ENCODE measurements around the gene PPP1R7. TPM values are rescaled to one million over a fixed set of nuclear protein-coding genes. Genes with fewer than 3 reads are reported as not detected.

Gene PPP1R7
- total and polyA plus RNA-seq, 8 donors: 61.6 to 80.0 (median 71.3) TPM

DNA sequence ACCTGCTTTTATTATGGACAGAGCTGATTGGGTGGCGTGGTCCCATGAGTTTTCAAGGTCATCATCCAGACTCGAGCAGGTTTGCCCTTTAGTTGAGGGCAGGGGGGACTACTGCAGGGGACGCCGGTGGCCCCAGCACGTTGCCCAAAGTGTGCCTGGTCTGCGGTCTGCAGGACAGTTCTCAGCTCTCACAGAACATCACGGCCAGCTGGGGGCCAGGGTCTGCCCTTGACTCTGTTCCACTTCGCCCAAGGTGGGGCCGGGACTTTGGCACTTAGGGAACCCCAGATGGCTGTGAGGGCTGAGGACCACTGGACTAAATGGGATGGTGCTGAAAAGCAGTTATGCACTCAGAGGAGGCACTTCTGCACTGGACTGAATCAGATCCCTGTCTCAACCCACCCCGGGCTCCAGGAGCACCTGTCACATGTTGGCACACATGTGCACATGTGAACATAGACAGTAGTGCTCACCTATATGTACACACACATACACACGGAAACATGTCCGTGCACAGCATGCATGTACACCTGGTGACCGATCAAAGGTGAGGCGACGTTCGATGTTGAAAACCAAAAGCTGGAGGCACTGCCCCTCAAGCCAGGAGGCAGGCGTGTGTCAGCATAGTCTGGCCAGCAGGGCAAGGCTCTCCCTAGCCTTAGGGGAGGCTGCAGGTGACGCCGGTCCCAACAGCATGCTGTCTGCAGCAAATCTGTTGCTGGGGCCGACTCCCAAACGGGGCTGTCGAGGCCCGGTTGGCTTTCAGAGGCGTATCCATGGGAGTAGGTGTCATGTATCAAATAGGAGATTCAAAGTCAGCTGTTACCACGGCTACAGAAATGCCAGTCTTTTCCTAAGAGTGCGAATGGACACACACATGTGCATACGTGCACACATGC is 48.4 kb downstream of the PPP1R7 start:
- TF ChIP-seq, protein P1, sequence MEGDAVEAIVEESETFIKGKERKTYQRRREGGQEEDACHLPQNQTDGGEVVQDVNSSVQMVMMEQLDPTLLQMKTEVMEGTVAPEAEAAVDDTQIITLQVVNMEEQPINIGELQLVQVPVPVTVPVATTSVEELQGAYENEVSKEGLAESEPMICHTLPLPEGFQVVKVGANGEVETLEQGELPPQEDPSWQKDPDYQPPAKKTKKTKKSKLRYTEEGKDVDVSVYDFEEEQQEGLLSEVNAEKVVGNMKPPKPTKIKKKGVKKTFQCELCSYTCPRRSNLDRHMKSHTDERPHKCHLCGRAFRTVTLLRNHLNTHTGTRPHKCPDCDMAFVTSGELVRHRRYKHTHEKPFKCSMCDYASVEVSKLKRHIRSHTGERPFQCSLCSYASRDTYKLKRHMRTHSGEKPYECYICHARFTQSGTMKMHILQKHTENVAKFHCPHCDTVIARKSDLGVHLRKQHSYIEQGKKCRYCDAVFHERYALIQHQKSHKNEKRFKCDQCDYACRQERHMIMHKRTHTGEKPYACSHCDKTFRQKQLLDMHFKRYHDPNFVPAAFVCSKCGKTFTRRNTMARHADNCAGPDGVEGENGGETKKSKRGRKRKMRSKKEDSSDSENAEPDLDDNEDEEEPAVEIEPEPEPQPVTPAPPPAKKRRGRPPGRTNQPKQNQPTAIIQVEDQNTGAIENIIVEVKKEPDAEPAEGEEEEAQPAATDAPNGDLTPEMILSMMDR (IDR thresholded peaks at IDR 0.05): no peak
- intact Hi-C loops (cut with DNase I): no loop called here
- ATAC-seq (no peak), DNase-seq (peak in 1 of 4 donors; percentile 65)
- H3K36me3 ChIP-seq: no peaks in the 10 kb centered on the region
- no peaks in the 10 kb centered on the region for H3K27me3 ChIP-seq
- no peak overlapping the region for H3K27ac ChIP-seq
- no peak overlapping the region for H3K4me3 ChIP-seq
- H3K4me1 ChIP-seq: peaks cover 0 to 5% of the 10 kb centered on the region in 2 donors
- no peaks in the 10 kb centered on the region for H3K9me3 ChIP-seq

DNA sequence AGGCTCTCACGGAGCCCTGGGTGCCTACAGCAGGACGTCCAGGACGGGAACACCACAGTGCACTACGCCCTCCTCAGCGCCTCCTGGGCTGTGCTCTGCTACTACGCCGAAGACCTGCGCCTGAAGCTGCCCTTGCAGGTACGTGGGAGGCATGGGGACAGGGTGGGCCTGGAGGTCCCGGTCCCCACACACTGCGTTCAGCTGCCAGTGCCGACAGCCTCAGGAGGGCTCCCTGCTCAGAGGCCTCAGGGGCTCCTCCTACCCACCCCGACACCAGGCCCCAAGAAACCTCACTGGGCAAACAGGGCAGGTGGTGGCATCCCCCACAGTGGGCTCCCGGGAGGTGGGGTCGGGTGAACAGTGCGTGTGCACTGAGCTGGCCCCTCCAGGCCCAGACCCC is 49.0 kb downstream of the PPP1R7 start:
- intact Hi-C loops (cut with DNase I): no loop called here
- DNase-seq (peak in 1 of 4 donors; percentile 63), ATAC-seq (no peak)
- H3K4me3 ChIP-seq: no peak overlapping the region
- peaks cover 0 to 5% of the 10 kb centered on the region in 2 donors for H3K4me1 ChIP-seq
- no peaks in the 10 kb centered on the region for H3K36me3 ChIP-seq
- H3K27me3 ChIP-seq: no peaks in the 10 kb centered on the region
- no peak overlapping the region for H3K27ac ChIP-seq
- H3K9me3 ChIP-seq: no peaks in the 10 kb centered on the region
- TF ChIP-seq, protein P1 (IDR thresholded peaks at IDR 0.05): no peak

DNA sequence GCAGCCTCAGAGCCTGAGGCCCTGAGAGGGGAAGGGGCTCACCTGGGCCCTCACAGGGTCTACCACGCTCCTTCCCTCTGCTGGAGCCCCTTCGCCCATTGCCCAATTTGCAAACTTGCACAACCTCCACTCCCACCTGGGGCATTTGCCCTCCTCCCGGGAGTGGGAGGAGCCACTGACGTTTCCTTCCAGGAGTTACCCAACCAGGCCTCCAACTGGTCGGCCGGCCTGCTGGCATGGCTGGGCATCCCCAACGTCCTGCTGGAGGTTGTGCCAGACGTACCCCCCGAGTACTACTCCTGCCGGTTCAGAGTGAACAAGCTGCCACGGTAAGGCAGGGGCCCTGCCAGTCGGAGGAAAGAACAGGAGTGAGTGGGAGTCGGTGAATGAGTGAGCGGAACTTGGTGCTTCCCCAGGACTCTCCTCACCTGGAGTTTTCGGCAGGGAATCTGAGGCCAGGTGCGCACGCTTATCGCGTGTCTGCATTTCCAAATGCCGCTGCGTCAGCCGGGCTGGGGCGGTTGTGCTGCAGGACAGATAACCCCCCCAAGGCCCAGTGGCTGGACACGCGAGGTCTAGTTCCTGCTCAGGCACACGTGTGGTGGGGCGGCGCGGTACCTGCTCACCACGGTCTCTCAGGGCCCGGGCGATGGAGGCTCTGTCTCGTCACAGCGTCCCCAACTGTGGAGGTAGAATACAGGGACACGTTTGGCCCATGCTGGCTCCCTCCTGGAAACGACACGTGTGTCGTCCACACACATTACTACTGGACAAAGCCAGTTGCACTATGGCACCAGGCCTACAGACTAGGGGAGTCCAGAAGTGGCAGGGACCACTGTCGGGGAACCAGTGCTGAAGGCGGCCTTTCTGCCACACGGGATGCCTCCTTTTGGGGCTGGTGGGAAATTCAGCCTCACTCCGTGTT is 49.9 kb downstream of the PPP1R7 start:
- ATAC-seq (no peak), DNase-seq (peak in 2 of 4 donors; percentile 29 to 72)
- intact Hi-C loops (cut with DNase I): no loop called here
- TF ChIP-seq, protein P1 (IDR thresholded peaks at IDR 0.05): no peak
- Histone ChIP-seq H3K4me3 (no peak overlapping the region), H3K36me3 (no peaks in the 10 kb centered on the region), H3K27me3 (no peaks in the 10 kb centered on the region), H3K4me1 (peaks cover 0 to 5% of the 10 kb centered on the region in 2 donors), H3K9me3 (no peaks in the 10 kb centered on the region), H3K27ac (no peak overlapping the region)

DNA sequence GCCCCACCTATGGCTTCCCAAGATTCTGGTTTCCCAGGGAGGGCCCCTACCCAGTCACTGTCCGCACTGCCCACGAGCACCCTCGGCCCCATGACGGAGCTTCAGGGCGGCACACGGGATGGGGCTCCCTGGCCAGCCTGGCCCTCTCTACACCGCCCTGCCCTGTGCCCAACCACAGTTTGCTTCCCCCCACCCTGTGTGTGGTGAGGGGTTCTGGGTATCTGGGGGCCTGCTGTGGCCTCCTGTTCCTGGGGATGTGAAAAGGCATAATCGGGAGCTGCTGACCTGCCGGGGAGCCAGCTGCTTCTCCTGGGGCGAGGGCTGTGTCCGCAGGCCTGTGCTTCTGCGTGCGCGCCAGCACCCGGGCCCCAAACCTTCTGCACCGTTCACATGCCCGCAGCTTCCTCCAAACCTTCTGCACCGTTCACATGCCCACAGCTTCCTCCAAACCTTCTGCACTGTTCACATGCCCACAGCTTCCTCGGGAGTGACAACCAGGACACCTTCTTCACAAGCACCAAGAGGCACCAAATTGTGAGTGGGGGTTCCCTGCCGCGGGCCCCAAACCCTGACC is 50.6 kb downstream of the PPP1R7 start:
- ATAC-seq: no peak
- Histone ChIP-seq H3K27ac (no peak overlapping the region), H3K36me3 (no peaks in the 10 kb centered on the region), H3K9me3 (no peaks in the 10 kb centered on the region), H3K4me3 (no peak overlapping the region), H3K27me3 (no peaks in the 10 kb centered on the region), H3K4me1 (peaks cover 0 to 5% of the 10 kb centered on the region in 2 donors)
- peak in 1 of 4 donors; percentile 57 for DNase-seq
- intact Hi-C loops (cut with DNase I): no loop called here
- TF ChIP-seq, protein P1 (IDR thresholded peaks at IDR 0.05): no peak

Data from left lung (tissue), 10 donors.